K562 treated with DMSO at 1 percent for 12 hours (cell line): ENCODE results near the gene GRM8. TPM values are rescaled to one million over a fixed set of nuclear protein-coding genes. Genes with fewer than 3 reads are reported as not detected.

Source experiments
- total RNA-seq: library from RNA; unstranded; fragments of 300-600 nt; gene quantifications from 2 replicates; pipeline ENCODE4 v1.2.3, GENCODE V29; 2022; ENCODE audit not compliant: insufficient read depth

GRM8 gene
- total RNA-seq, result not detected in 2 replicates

DNA sequence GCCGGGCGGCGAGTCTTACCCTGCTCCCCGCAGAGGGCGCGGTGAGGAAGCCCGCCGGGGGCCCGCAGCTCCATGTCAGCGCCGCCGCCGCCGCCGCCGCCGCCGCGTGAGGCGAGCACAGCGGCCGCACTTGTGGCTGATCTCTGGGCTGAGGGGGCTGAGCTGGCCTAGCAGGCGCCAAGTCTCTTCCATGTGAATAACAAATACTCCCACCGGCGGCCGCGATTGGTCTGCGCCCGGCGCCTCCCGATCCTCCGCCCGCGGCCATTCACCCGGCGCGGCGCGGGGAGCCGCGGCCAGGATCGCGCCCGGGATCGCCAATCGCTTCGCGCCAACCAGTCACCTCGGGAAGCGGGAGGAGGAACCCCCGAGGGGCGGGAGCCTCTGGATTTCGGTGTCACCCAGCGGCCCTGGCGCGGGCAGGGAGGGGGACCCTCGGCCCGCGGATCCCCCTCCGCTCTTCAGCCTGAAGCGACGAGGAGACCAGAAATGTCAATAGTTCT, at the start of gene GRM8:
GRM8 (minus strand) TSS at position 164 of the 503 bp plus-strand sequence.

Other genes with a start within 250 kb of the GRM8 start
- 13.1 and 41.8 TPM in 2 replicates for gene ZNF800, start 139.8 kb upstream of the GRM8 start, total RNA-seq